ENCODE results near the gene CDH13. TPM values are rescaled to one million over a fixed set of nuclear protein-coding genes. Genes with fewer than 3 reads are reported as not detected.

The CDH13 gene
- total RNA-seq, 2 experiments from 2014 or later, result not detected

- H3K27me3 Mint-ChIP-seq, result no peaks in the 10 kb centered on the region
- H3K36me3 Mint-ChIP-seq (ENCODE audit: low read depth), result no peaks in the 10 kb centered on the region
- no peak for ATAC-seq
- ChIA-PET POLR2A (no interaction called here), CTCF (no interaction called here)
- no peak overlapping the region for H3K27ac Mint-ChIP-seq
- no peaks in the 10 kb centered on the region for H3K4me1 Mint-ChIP-seq
- H3K4me3 Mint-ChIP-seq, result no peak overlapping the region
- H3K9me3 Mint-ChIP-seq (ENCODE audit: low read depth), result peaks cover 1% of the 10 kb centered on the region
- DNase-seq, result no peak
- intact Hi-C loops (cut with DNase I, micrococcal nuclease), result no loop called here
Observed at GRCh38 chr16:83147244-83147643, 520.5 kb downstream of the CDH13 start.

GRCh38 chr16:83158320-83158957 lies 531.7 kb downstream of the CDH13 start:
- Mint-ChIP-seq H3K27ac (no peak overlapping the region), H3K4me3 (no peak overlapping the region), H3K4me1 (no peaks in the 10 kb centered on the region), H3K9me3 (ENCODE audit: low read depth) (peaks cover 2% of the 10 kb centered on the region), H3K27me3 (no peaks in the 10 kb centered on the region), H3K36me3 (ENCODE audit: low read depth) (no peaks in the 10 kb centered on the region)
- CTCF ChIA-PET, result no interaction called here
- intact Hi-C loops (cut with DNase I, micrococcal nuclease), result no loop called here
- POLR2A ChIA-PET, result no interaction called here
- ATAC-seq (no peak), DNase-seq (no peak)

GRCh38 chr16:83159049-83159448 lies 532.3 kb downstream of the CDH13 start:
- ATAC-seq (no peak), DNase-seq (no peak)
- Mint-ChIP-seq H3K4me1 (no peaks in the 10 kb centered on the region), H3K4me3 (no peak overlapping the region), H3K9me3 (ENCODE audit: low read depth) (peaks cover 2% of the 10 kb centered on the region), H3K27me3 (no peaks in the 10 kb centered on the region), H3K27ac (no peak overlapping the region), H3K36me3 (ENCODE audit: low read depth) (no peaks in the 10 kb centered on the region)
- intact Hi-C loops (cut with DNase I, micrococcal nuclease), result no loop called here
- ChIA-PET CTCF (no interaction called here), POLR2A (no interaction called here)

GRCh38 chr16:83160287-83161020 lies 533.7 kb downstream of the CDH13 start:
- ChIA-PET POLR2A (no interaction called here), CTCF (interaction anchor here (0.6 kb wide), 1 partner anchor 126 kb away, joined by 3 read pairs; no protein-coding TSS in a partner anchor)
- intact Hi-C loops (cut with DNase I, micrococcal nuclease), result no loop called here
- Mint-ChIP-seq H3K27me3 (no peaks in the 10 kb centered on the region), H3K27ac (no peak overlapping the region), H3K4me3 (no peak overlapping the region), H3K36me3 (ENCODE audit: low read depth) (no peaks in the 10 kb centered on the region), H3K9me3 (ENCODE audit: low read depth) (peaks cover 2% of the 10 kb centered on the region), H3K4me1 (no peaks in the 10 kb centered on the region)
- ATAC-seq (no peak), DNase-seq (no peak)

- CTCF ChIA-PET, result no interaction called here
Observed at GRCh38 chr16:83162791-83163190, 536.0 kb downstream of the CDH13 start.

GRCh38 chr16:83164816-83165215 lies 538.0 kb downstream of the CDH13 start:
- ChIA-PET POLR2A (no interaction called here), CTCF (no interaction called here)
- H3K27ac Mint-ChIP-seq, result no peak overlapping the region
- no peaks in the 10 kb centered on the region for H3K27me3 Mint-ChIP-seq
- peaks cover 2% of the 10 kb centered on the region for H3K9me3 Mint-ChIP-seq (ENCODE audit: low read depth)
- H3K36me3 Mint-ChIP-seq (ENCODE audit: low read depth), result no peaks in the 10 kb centered on the region
- DNase-seq (no peak), ATAC-seq (no peak)
- no peak overlapping the region for H3K4me3 Mint-ChIP-seq
- no peaks in the 10 kb centered on the region for H3K4me1 Mint-ChIP-seq
- intact Hi-C loops (cut with DNase I, micrococcal nuclease), result no loop called here

More at GRCh38 chr16:83162791-83163190, 536.0 kb downstream of the CDH13 start:
- H3K27ac Mint-ChIP-seq, result no peak overlapping the region
- no peak for ATAC-seq
- no peaks in the 10 kb centered on the region for H3K36me3 Mint-ChIP-seq (ENCODE audit: low read depth)
- H3K4me1 Mint-ChIP-seq, result no peaks in the 10 kb centered on the region
- no peak for DNase-seq
- peaks cover 2% of the 10 kb centered on the region for H3K9me3 Mint-ChIP-seq (ENCODE audit: low read depth)
- intact Hi-C loops (cut with DNase I, micrococcal nuclease), result no loop called here
- POLR2A ChIA-PET, result no interaction called here
- no peaks in the 10 kb centered on the region for H3K27me3 Mint-ChIP-seq
- no peak overlapping the region for H3K4me3 Mint-ChIP-seq

- H3K9me3 Mint-ChIP-seq (ENCODE audit: low read depth), result no peaks in the 10 kb centered on the region
- peaks cover 4% of the 10 kb centered on the region for H3K27me3 Mint-ChIP-seq
- no peaks in the 10 kb centered on the region for H3K36me3 Mint-ChIP-seq (ENCODE audit: low read depth)
- ATAC-seq (no peak), DNase-seq (no peak)
- CTCF ChIA-PET, result no interaction called here
- H3K4me1 Mint-ChIP-seq, result no peaks in the 10 kb centered on the region
- intact Hi-C loops (cut with DNase I, micrococcal nuclease), result no loop called here
- no peak overlapping the region for H3K27ac Mint-ChIP-seq
- POLR2A ChIA-PET, result no interaction called here
- no peak overlapping the region for H3K4me3 Mint-ChIP-seq
Observed at GRCh38 chr16:83171396-83171795, 544.6 kb downstream of the CDH13 start.

GRCh38 chr16:83174671-83175070 lies 547.9 kb downstream of the CDH13 start:
- H3K27ac Mint-ChIP-seq, result no peak overlapping the region
- H3K4me3 Mint-ChIP-seq, result no peak overlapping the region
- intact Hi-C loops (cut with DNase I, micrococcal nuclease), result no loop called here

GRCh38 chr16:83176802-83177201 lies 550.0 kb downstream of the CDH13 start:
- no peak for DNase-seq
- ChIA-PET CTCF (no interaction called here), POLR2A (no interaction called here)
- Mint-ChIP-seq H3K9me3 (ENCODE audit: low read depth) (no peaks in the 10 kb centered on the region), H3K36me3 (ENCODE audit: low read depth) (no peaks in the 10 kb centered on the region), H3K27ac (no peak overlapping the region), H3K4me1 (no peaks in the 10 kb centered on the region), H3K4me3 (no peak overlapping the region), H3K27me3 (peaks cover 5% of the 10 kb centered on the region)
- intact Hi-C loops (cut with DNase I, micrococcal nuclease), result no loop called here
- ATAC-seq, result no peak

More at GRCh38 chr16:83174671-83175070, 547.9 kb downstream of the CDH13 start:
- ChIA-PET POLR2A (interaction anchor here (0.7 kb wide), 1 partner anchor 196 kb away, joined by 3 read pairs; no protein-coding TSS in a partner anchor), CTCF (interaction anchor here (0.8 to 1.1 kb wide), 2 partner anchors 21 to 641 kb away, joined by 3 read pairs; no protein-coding TSS in a partner anchor)
- no peaks in the 10 kb centered on the region for H3K36me3 Mint-ChIP-seq (ENCODE audit: low read depth)
- no peak for ATAC-seq
- DNase-seq, result no peak
- H3K9me3 Mint-ChIP-seq (ENCODE audit: low read depth), result no peaks in the 10 kb centered on the region
- H3K27me3 Mint-ChIP-seq, result peaks cover 5% of the 10 kb centered on the region
- no peaks in the 10 kb centered on the region for H3K4me1 Mint-ChIP-seq

GRCh38 chr16:83185902-83186301 lies 559.1 kb downstream of the CDH13 start:
- Mint-ChIP-seq H3K27ac (no peak overlapping the region), H3K9me3 (ENCODE audit: low read depth) (peaks cover 2% of the 10 kb centered on the region), H3K4me1 (peaks cover 4% of the 10 kb centered on the region), H3K36me3 (ENCODE audit: low read depth) (no peaks in the 10 kb centered on the region), H3K4me3 (no peak overlapping the region), H3K27me3 (peaks cover 15% of the 10 kb centered on the region)
- POLR2A ChIA-PET, result no interaction called here
- DNase-seq (no peak), ATAC-seq (no peak)
- CTCF ChIA-PET, result no interaction called here
- intact Hi-C loops (cut with DNase I, micrococcal nuclease), result no loop called here

GRCh38 chr16:83187405-83187804 lies 560.6 kb downstream of the CDH13 start:
- Mint-ChIP-seq H3K27me3 (peaks cover 23% of the 10 kb centered on the region), H3K27ac (no peak overlapping the region), H3K9me3 (ENCODE audit: low read depth) (peaks cover 2% of the 10 kb centered on the region), H3K4me3 (no peak overlapping the region), H3K4me1 (peaks cover 4% of the 10 kb centered on the region), H3K36me3 (ENCODE audit: low read depth) (no peaks in the 10 kb centered on the region)
- ChIA-PET POLR2A (interaction anchor here (0.6 kb wide), 1 partner anchor 93 kb away, joined by 3 read pairs; no protein-coding TSS in a partner anchor), CTCF (interaction anchor here (0.7 kb wide), 1 partner anchor 953 kb away, joined by 3 read pairs; no protein-coding TSS in a partner anchor)
- ATAC-seq (peak; percentile 94), DNase-seq (peak; percentile 55)
- intact Hi-C loops (cut with DNase I, micrococcal nuclease), result no loop called here

- no peaks in the 10 kb centered on the region for H3K9me3 Mint-ChIP-seq (ENCODE audit: low read depth)
- CTCF ChIA-PET, result no interaction called here
- POLR2A ChIA-PET, result no interaction called here
- no peak overlapping the region for H3K4me3 Mint-ChIP-seq
- no peak overlapping the region for H3K27ac Mint-ChIP-seq
- DNase-seq (no peak), ATAC-seq (no peak)
- intact Hi-C loops (cut with DNase I, micrococcal nuclease), result no loop called here
- H3K27me3 Mint-ChIP-seq, result peaks cover 15% of the 10 kb centered on the region
- no peaks in the 10 kb centered on the region for H3K4me1 Mint-ChIP-seq
- no peaks in the 10 kb centered on the region for H3K36me3 Mint-ChIP-seq (ENCODE audit: low read depth)
Observed at GRCh38 chr16:83196796-83197195, 570.0 kb downstream of the CDH13 start.
